Measurements from ENCODE around the gene CEP85.

Gene CEP85

DNA sequence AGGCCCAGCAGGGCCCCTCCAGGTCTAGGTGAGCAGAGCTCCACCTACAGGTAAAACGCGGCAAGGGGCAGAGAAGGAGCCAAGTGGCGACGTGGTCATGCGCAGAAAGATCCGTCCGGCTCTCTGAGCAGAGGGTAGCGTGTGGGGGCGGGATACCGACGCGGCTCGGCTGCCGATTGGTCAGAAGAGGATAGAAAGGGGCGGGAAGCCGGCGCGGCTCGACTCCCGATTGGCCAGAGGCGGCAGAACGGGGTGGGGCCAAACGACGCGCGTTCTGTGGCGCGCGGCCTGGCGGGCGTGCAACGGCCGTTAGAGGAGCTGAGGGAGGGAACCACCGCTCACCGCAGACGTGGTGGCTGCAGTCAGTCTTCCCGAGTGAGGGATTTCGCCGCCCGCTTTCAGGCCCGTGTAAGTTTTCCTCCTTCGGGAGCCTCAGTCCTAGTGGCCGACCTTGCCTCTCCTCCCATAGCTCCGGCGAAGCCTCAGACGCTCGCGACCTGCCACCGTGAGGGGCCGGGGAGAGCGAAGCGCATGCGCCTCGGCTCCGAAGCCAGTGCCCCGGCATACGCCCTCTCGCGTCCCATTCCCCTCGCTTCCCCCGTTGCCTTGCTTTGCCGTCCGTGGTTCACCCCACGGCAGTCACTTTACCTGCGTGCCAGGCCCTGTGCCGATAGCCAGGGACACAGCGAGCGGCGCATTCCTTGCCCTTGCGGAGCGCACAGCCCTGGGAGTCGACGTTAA lies at the start of gene CEP85:
TSS of gene CEP85 (plus strand) at position 298 of the 741 bp plus-strand sequence. CDS start 5,584 bp downstream, outside the sequence.
- peak; percentile 100 for DNase-seq (ENCODE audit: low spot score)

DNA sequence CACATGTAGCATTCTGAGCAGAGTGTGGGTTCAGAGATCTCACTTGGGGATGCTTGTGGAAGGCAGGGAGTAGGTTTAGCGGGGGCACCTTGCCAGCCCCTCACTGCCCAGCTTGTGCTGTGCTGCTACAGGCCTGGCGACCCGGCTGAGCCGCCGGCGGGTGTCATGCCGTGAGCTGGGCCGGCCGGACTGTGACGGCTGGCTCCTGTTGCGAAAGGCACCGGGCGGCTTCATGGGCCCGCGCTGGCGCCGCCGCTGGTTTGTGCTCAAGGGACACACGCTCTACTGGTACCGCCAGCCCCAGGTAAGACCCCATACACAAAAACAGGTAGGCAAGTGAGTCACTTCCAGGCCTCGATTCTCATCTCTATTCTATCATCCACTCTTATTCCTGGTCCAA lies 49.1 kb upstream of the CEP85 start:
- DNase-seq (ENCODE audit: low spot score): no peak

- no peak for DNase-seq (ENCODE audit: low spot score)
Observed at GRCh38 chr1:26187882-26188281, 46.1 kb upstream of the CEP85 start.

DNA sequence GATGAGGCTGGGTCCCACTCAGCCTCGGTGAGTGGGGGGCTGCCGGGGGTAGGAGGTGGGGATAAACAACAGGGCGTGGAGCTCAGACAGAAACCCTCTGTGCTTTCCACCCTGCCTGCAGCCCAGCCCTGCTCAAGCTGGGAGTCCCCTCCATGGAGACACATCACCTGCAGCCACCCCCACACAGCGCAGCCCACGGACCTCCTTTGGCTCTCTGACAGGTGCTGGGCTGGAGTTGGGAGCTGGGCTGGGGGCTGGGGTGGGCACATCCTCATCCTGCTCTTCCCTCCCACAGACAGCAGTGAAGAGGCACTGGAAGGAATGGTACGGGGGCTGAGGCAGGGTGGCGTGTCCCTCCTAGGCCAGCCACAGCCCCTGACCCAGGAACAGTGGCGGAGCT lies 45.5 kb upstream of the CEP85 start:
- no peak for DNase-seq (ENCODE audit: low spot score)

DNA sequence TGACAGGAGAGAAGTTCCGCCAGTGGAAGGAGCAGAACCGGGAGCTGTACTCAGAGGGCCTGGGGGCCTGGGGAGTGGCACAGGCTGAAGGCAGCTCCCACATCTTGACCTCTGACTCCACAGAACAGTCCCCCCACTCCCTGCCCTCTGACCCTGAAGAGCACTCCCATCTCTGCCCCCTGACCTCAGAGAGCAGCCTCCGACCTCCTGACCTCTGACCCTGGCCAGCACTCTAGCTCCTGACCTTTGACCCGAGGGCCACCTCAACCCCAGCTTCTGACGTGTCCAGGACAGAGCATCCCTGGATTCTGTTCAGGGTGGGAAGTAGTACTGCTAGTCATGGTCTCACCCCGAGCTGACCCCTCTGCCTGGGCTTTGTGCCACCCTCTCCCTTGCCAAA lies 44.7 kb upstream of the CEP85 start:
- no peak for DNase-seq (ENCODE audit: low spot score)

DNA sequence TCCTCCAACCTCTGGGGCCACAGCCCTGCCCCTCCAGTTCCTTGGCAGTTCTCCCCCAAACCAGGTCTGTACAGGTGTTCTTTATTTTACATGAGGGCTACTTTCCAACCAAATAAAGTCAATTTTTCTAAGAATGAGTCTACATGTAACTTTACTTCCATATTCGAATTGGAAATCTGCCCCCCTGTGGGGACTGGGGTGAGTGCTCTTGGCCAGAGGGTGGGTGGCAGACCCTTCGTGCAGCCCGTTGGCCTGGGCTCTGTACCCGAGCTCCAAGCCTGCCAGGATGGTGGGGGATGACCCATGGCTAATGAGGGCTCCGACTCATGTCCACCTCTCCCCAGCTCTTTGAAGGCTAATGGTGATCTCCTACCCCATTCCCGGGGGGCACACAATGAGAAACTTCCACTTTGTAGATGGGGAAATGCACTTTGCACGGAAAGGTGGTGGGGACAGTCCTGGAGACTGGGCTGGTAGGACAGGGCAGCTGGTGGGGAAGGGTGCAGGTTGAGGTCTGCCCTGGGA lies 44.2 kb upstream of the CEP85 start:
- DNase-seq (ENCODE audit: low spot score): no peak

GRCh38 chr1:26190373-26190987 lies 43.5 kb upstream of the CEP85 start, which contains the start of gene CATSPER4:
Gene CATSPER4 (plus strand): TSS chr1:26190602. CDS start chr1:26190628, 26 bp downstream.
- DNase-seq (ENCODE audit: low spot score): peak; percentile 37

DNA sequence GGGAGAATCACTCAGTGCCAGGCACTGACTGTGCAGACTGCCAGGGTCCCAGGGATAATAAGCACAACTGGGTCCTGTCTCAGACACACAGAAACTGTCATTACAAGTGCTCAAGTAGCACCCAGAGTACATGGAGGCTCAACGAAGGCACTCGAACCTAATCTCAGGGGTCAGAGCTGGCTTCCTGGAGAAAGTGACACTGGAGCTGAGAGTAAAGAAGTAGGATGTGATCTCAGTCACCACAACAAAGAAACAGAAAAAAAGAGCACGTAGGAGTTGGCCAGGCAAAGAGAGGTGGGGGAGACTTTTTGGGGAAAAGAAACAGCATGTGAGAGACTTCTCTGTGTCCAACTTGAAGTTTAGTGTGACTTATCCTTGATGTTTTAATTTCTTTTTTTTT lies 42.3 kb upstream of the CEP85 start:
- no peak for DNase-seq (ENCODE audit: low spot score)

DNA sequence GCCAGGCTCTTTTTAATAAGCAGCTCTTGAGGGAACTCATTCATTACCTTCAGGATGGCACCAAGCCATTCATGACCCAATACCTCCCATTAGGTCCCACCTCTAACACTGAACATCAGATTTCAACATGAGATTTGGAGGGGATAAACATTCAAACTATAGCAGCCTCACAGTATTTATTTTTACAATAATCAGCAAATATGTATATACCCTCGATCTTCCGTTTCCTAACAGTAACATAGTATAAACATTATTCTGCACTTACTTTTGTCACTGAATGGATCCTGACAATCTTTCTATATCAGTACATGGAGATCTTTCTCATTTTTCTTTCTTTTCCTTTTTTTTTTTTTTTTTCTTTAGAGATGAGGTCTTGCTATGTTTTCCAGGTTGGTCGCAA lies 38.2 kb upstream of the CEP85 start:
- DNase-seq (ENCODE audit: low spot score): no peak

- no peak for DNase-seq (ENCODE audit: low spot score)
Observed at GRCh38 chr1:26197301-26197700, 36.7 kb upstream of the CEP85 start.

DNA sequence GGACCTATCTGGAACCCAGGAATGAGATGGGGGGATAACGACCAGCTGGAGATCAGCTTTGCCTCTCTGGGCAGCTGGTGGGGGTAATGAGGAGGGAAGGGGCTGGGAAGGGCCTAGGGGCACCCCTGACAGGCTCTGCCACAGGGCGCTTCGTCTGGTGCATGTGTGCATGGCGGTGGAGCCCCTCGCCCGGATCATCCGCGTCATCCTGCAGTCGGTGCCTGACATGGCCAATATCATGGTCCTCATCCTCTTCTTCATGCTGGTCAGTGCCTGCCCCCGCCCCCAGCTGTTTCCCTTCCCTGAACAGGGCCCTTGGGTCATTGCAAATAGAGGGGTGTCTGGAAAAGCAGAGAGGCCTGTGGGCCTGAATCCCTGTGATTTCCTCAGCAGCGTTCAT lies 36.2 kb upstream of the CEP85 start:
- no peak for DNase-seq (ENCODE audit: low spot score)

DNA sequence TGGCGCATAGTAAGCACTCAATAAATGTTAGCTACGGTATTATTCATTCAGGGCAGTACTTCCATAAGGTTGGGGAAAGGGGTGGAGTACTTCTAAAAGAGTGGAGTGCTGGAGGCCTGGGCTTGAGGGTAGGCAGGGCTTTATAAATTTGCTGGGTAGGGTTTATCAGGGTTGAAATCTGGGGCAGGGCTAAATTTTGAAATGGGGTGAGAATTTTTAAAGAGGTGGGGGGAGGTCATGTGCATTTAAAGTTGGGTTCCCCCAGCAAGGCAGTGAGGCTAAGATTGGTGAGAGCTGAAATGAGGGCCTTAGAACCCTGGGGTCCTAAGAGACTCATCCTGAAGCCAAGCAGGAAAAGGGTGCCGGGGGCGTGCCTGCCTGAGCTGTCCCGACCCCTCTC lies 33.6 kb upstream of the CEP85 start:
- no peak for DNase-seq (ENCODE audit: low spot score)

GRCh38 chr1:26203642-26204318 lies 30.2 kb upstream of the CEP85 start:
- no peak for DNase-seq (ENCODE audit: low spot score)

DNA sequence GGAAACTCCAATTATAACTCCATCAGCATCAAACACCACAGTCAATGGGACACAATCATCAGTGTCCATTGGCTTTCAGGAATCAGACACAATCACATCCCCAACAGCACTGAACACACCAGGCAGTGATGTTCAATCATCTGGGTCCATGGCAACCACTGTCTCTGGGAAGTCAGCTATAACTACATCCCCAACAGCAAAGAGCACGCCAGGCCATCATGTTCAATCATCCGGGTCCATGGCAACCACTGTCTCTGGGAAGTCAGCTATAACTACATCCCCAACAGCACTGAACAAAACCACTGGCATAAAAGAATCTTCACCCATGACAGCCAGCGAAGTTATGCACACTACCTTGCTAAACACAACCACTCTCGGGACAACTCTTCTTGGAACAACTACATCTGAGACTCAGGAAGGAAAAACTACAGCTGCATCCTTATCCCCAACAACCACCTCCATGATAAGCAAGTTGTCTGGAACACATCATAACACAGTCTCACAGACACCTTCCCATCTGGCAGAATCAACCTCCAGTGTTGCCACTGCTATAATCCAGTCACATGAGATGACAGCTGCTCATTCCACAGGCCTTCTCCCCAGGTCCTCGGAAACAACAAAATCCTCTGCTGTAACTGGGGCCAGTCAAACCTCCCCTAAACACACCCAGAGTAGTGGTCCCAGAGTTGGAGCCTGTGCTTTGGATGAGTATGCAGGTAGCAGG lies 23.7 kb upstream of the CEP85 start:
- no peak for DNase-seq (ENCODE audit: low spot score)

DNA sequence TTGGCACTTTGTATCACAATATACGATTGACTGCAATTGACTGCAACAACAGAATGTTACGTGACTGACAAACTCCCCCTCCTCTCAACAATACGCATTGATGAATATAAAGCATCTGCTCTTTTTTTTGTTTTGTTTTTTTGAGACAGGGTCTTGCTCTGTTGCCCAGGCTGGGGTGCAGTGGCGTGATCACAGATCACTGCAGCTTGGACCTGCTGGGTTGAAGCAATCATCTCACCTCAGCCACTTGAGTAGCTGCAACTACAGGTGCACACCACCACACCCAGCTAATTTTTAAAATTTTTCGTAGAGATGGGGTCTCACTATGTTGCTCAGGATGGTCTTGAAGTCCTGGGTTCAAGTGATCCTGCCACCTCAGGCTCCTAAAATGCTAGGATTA lies 21.3 kb upstream of the CEP85 start:
- DNase-seq (ENCODE audit: low spot score): no peak

DNA sequence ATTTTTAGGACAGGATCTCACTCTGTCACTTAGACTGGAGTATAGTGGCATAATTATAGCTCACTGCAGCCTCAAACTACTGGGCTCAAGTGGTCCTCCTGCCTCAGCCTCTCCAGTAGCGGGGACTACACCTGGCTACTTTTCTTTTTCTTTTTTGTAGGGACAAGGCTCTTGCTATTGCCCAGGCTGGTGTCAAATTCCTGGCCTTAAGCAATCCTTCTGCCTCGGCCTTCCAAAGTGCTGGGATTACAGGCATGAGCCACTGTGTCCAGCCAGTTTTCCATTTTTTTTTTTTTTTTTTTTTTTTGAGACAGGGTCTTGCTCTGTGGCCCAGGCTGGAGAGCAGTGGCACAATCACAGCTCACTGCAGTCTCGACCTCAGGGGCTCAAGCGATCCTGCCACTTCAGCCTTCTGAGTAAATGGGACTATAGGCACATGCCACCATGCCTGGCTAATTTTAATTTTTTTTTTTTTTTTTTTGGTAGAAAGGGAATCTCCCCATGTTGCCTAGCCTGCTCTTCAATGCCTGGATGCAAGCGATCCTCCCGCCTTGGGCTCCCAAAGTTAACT lies 20.6 kb upstream of the CEP85 start:
- DNase-seq (ENCODE audit: low spot score): no peak

GRCh38 chr1:26215246-26215645 lies 18.8 kb upstream of the CEP85 start:
- no peak for DNase-seq (ENCODE audit: low spot score)

DNA sequence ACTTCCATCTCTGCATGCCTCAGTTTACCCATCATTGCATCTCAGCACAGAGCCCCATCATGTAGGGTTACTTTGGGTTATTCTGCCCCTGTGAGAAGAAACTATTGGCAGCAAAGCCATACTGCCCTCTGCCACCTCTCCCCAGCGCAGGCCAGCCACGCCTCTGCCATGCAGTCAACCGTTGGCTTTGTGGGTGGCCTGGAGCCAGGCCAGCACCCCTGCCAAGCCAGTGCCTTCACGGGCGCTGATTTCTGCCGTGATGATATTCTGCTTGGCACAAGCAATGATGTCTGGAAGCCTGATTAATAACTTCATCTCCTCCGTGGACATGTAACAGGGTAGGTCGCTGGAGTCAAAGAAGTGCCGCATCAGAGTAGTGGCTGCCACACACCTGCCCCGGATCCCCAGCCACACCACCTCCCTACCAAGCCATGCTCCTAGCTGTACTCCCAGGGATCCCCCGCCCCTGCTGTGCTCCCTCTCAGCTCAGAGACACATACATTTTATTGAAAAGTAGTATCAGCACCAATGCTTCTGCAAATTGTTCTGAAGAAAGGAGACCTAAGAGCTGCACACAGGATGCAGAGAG lies 15.0 kb upstream of the CEP85 start:
- no peak for DNase-seq (ENCODE audit: low spot score)

DNA sequence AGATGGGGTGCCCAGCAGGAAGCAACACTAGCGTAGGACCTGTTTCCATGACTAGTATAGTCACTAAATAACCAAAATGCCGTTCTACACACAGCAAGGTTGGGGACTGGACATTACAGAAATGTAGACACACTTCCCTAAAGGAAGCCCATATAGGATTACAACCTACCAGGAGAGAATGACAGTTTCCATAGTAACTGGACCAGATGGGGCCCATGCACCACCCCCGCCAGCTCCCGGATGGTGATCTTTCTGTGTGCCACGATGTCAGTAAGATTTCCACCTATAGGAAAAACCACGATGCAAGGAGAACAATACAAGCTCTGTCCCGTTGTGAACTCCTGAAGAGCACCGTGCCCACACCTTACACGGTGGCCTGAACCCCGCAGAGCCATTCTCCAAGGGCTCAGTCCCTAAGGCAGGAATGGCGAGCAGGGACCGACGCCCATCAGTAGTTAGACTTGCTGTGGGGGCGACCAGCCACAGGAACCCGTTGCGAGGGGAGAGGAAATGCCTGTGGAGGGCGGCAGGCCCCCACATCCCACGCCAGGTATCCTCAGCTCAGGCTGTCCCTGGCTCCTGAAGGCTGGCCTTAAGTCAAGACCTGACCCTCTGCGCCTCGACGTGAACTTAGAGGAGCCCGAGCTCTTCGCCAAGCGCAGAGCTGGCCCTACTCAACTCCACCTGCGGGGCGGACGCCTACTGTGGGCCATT lies 13.6 kb upstream of the CEP85 start:
- DNase-seq (ENCODE audit: low spot score): no peak

GRCh38 chr1:26221094-26221493 lies 12.9 kb upstream of the CEP85 start:
- DNase-seq (ENCODE audit: low spot score): no peak

DNA sequence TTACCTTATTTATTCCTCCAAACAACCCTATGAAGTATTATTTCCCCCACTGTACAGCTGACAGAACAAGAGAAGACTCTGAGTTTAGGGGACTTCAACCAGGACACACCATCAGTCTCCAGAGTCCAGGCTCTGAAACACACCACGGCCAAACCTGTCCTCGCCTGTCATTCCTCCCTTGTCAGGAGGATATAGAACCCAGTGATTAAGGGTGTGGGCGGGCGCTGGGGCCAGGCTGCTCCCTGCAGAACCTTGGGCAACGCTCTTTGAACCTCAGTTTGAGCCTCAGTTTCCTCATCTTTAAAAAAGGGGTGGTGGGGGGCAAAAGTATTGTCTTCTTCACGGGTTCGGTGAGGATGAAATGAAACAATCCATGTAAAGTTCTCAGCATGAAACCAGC lies 9.4 kb upstream of the CEP85 start:
- DNase-seq (ENCODE audit: low spot score): no peak

All from AG20443 (cell line).